ENCODE results near the gene ADAMTS2. TPM values are rescaled to one million over a fixed set of nuclear protein-coding genes. Genes with fewer than 3 reads are reported as not detected.

Gene ADAMTS2
- total RNA-seq, 2 experiments from 2014 or later = not detected

GRCh38 chr5:179195561-179196404 lies 149.5 kb downstream of the ADAMTS2 start:
- no peaks in the 10 kb centered on the region for H3K9me3 Mint-ChIP-seq (ENCODE audit: insufficient read depth)
- H3K4me1 Mint-ChIP-seq (ENCODE audit: low read depth) = no peaks in the 10 kb centered on the region
- no peaks in the 10 kb centered on the region for H3K36me3 Mint-ChIP-seq (ENCODE audit: low read depth)
- DNase-seq = no peak
- H3K27ac Mint-ChIP-seq = no peak overlapping the region
- ATAC-seq = no peak
- ChIA-PET CTCF (no interaction called here), POLR2A (no interaction called here)
- no peak overlapping the region for H3K4me3 Mint-ChIP-seq
- no peaks in the 10 kb centered on the region for H3K27me3 Mint-ChIP-seq (ENCODE audit: low read depth)

GRCh38 chr5:179194941-179195381 lies 150.3 kb downstream of the ADAMTS2 start:
- Mint-ChIP-seq H3K4me1 (ENCODE audit: low read depth) (no peaks in the 10 kb centered on the region), H3K4me3 (no peak overlapping the region), H3K27ac (no peak overlapping the region), H3K36me3 (ENCODE audit: low read depth) (no peaks in the 10 kb centered on the region), H3K27me3 (ENCODE audit: low read depth) (no peaks in the 10 kb centered on the region), H3K9me3 (ENCODE audit: insufficient read depth) (no peaks in the 10 kb centered on the region)
- ATAC-seq (no peak), DNase-seq (no peak)
- ChIA-PET CTCF (no interaction called here), POLR2A (no interaction called here)

- POLR2A ChIA-PET = no interaction called here
- Mint-ChIP-seq H3K27ac (no peak overlapping the region), H3K36me3 (ENCODE audit: low read depth) (no peaks in the 10 kb centered on the region), H3K4me1 (ENCODE audit: low read depth) (no peaks in the 10 kb centered on the region), H3K27me3 (ENCODE audit: low read depth) (no peaks in the 10 kb centered on the region), H3K9me3 (ENCODE audit: insufficient read depth) (no peaks in the 10 kb centered on the region), H3K4me3 (no peak overlapping the region)
- ATAC-seq (no peak), DNase-seq (no peak)
- CTCF ChIA-PET = no interaction called here
These were observed 150.9 kb downstream of the ADAMTS2 start for GRCh38 chr5:179194201-179194910.

- ATAC-seq = no peak
- CTCF ChIA-PET = no interaction called here
- POLR2A ChIA-PET = no interaction called here
These were observed 151.5 kb downstream of the ADAMTS2 start for GRCh38 chr5:179193746-179194145.

GRCh38 chr5:179192891-179193470 lies 152.3 kb downstream of the ADAMTS2 start:
- no peaks in the 10 kb centered on the region for H3K4me1 Mint-ChIP-seq (ENCODE audit: low read depth)
- POLR2A ChIA-PET = no interaction called here
- no peaks in the 10 kb centered on the region for H3K36me3 Mint-ChIP-seq (ENCODE audit: low read depth)
- no peak overlapping the region for H3K4me3 Mint-ChIP-seq
- H3K27me3 Mint-ChIP-seq (ENCODE audit: low read depth) = no peaks in the 10 kb centered on the region
- DNase-seq = no peak
- H3K27ac Mint-ChIP-seq = no peak overlapping the region
- ATAC-seq = no peak
- CTCF ChIA-PET = no interaction called here
- H3K9me3 Mint-ChIP-seq (ENCODE audit: insufficient read depth) = no peaks in the 10 kb centered on the region

More at GRCh38 chr5:179193746-179194145, 151.5 kb downstream of the ADAMTS2 start:
- H3K36me3 Mint-ChIP-seq (ENCODE audit: low read depth) = no peaks in the 10 kb centered on the region
- DNase-seq = no peak
- H3K27ac Mint-ChIP-seq = no peak overlapping the region
- no peak overlapping the region for H3K4me3 Mint-ChIP-seq
- no peaks in the 10 kb centered on the region for H3K4me1 Mint-ChIP-seq (ENCODE audit: low read depth)
- H3K9me3 Mint-ChIP-seq (ENCODE audit: insufficient read depth) = no peaks in the 10 kb centered on the region
- no peaks in the 10 kb centered on the region for H3K27me3 Mint-ChIP-seq (ENCODE audit: low read depth)

GRCh38 chr5:179192185-179192890 lies 152.9 kb downstream of the ADAMTS2 start:
- no peak overlapping the region for H3K27ac Mint-ChIP-seq
- POLR2A ChIA-PET = no interaction called here
- no peaks in the 10 kb centered on the region for H3K9me3 Mint-ChIP-seq (ENCODE audit: insufficient read depth)
- no peaks in the 10 kb centered on the region for H3K27me3 Mint-ChIP-seq (ENCODE audit: low read depth)
- ATAC-seq (no peak), DNase-seq (no peak)
- CTCF ChIA-PET = no interaction called here
- no peaks in the 10 kb centered on the region for H3K36me3 Mint-ChIP-seq (ENCODE audit: low read depth)
- H3K4me3 Mint-ChIP-seq = no peak overlapping the region
- no peaks in the 10 kb centered on the region for H3K4me1 Mint-ChIP-seq (ENCODE audit: low read depth)

GRCh38 chr5:179191506-179192184 lies 153.6 kb downstream of the ADAMTS2 start:
- H3K4me3 Mint-ChIP-seq = no peak overlapping the region

GRCh38 chr5:179190851-179191505 lies 154.3 kb downstream of the ADAMTS2 start:
- no peaks in the 10 kb centered on the region for H3K9me3 Mint-ChIP-seq (ENCODE audit: insufficient read depth)
- no peak for DNase-seq
- no peak for ATAC-seq
- H3K4me3 Mint-ChIP-seq = no peak overlapping the region
- ChIA-PET POLR2A (no interaction called here), CTCF (no interaction called here)
- no peaks in the 10 kb centered on the region for H3K27me3 Mint-ChIP-seq (ENCODE audit: low read depth)
- H3K36me3 Mint-ChIP-seq (ENCODE audit: low read depth) = no peaks in the 10 kb centered on the region
- H3K4me1 Mint-ChIP-seq (ENCODE audit: low read depth) = no peaks in the 10 kb centered on the region
- H3K27ac Mint-ChIP-seq = no peak overlapping the region

More at GRCh38 chr5:179191506-179192184, 153.6 kb downstream of the ADAMTS2 start:
- Mint-ChIP-seq H3K36me3 (ENCODE audit: low read depth) (no peaks in the 10 kb centered on the region), H3K27ac (no peak overlapping the region), H3K4me1 (ENCODE audit: low read depth) (no peaks in the 10 kb centered on the region), H3K9me3 (ENCODE audit: insufficient read depth) (no peaks in the 10 kb centered on the region), H3K27me3 (ENCODE audit: low read depth) (no peaks in the 10 kb centered on the region)
- POLR2A ChIA-PET = no interaction called here
- DNase-seq = no peak
- no peak for ATAC-seq
- CTCF ChIA-PET = no interaction called here

- Mint-ChIP-seq H3K36me3 (ENCODE audit: low read depth) (no peaks in the 10 kb centered on the region), H3K27ac (no peak overlapping the region), H3K9me3 (ENCODE audit: insufficient read depth) (no peaks in the 10 kb centered on the region), H3K27me3 (ENCODE audit: low read depth) (no peaks in the 10 kb centered on the region), H3K4me1 (ENCODE audit: low read depth) (no peaks in the 10 kb centered on the region), H3K4me3 (no peak overlapping the region)
- ChIA-PET POLR2A (no interaction called here), CTCF (no interaction called here)
- DNase-seq = no peak
- no peak for ATAC-seq
These were observed 156.6 kb downstream of the ADAMTS2 start for GRCh38 chr5:179188636-179189035.

- no peak for DNase-seq
- Mint-ChIP-seq H3K36me3 (ENCODE audit: low read depth) (no peaks in the 10 kb centered on the region), H3K4me3 (no peak overlapping the region), H3K9me3 (ENCODE audit: insufficient read depth) (no peaks in the 10 kb centered on the region), H3K4me1 (ENCODE audit: low read depth) (no peaks in the 10 kb centered on the region), H3K27ac (no peak overlapping the region), H3K27me3 (ENCODE audit: low read depth) (no peaks in the 10 kb centered on the region)
- ChIA-PET CTCF (no interaction called here), POLR2A (no interaction called here)
- no peak for ATAC-seq
These were observed 157.3 kb downstream of the ADAMTS2 start for GRCh38 chr5:179187681-179188575.

Measured in activated CD8-positive, alpha-beta T cell treated with anti-CD3 and anti-CD28 coated beads, Interleukin-2, amount 10 ng/mL, durations not matched to agents 7 days and 5 days (primary cell).